AG04450 (cell line): ENCODE data around the gene OR8B3. TPM values are rescaled to one million over a fixed set of nuclear protein-coding genes. Genes with fewer than 3 reads are reported as not detected.
"Not testable (repeated sequence)": the region's sequence is repeated elsewhere in the genome, so short reads cannot be mapped to it uniquely, and the experiment has no call there.

Experiments used
- CTCF ChIA-PET: fragments of 300-600, 350-600 bp; formaldehyde crosslinking; extraction: SDS; loops from one replicate; lab custom pipeline; 2022; ENCODE audit warnings: antibody characterized with exemption, inconsistent platforms; lab: Charles Lee
- POLR2A ChIA-PET: fragments of 350-600 bp; formaldehyde crosslinking; extraction: SDS; loops from one replicate; lab custom pipeline; 2021; ENCODE audit warnings: antibody characterized with exemption, inconsistent platforms; lab: Yijun Ruan, JAX
- DNase-seq: peaks from one replicate; pipeline ENCODE4 v3.0.0-alpha.2; 2011; ENCODE audit warnings: low read depth, low spot score
- H3K27ac ChIP-seq: one replicate; pipeline ENCODE4 v1.5.1; 2012; ENCODE audit warnings: low read depth, low read length, control low read depth
- H3K27me3 ChIP-seq: one replicate; pipeline ENCODE4 v1.6.0; 2012; ENCODE audit warnings: low read length; ENCODE audit not compliant: control insufficient read depth, insufficient read depth
- H3K4me3 ChIP-seq: 2 replicates; pipeline ENCODE4 v1.5.1; 2011; ENCODE audit warnings: mild to moderate bottlenecking, low read depth, low read length, control low read depth
- H3K9me3 ChIP-seq: 2 replicates; pipeline ENCODE4 v1.5.1; 2012; ENCODE audit warnings: low read length; ENCODE audit not compliant: control insufficient read depth, insufficient read depth
- polyA plus RNA-seq: library from polyadenylated mRNA; depleted of rRNA; stranded (reverse); fragments of >200 nt; gene quantifications from 2 replicates; pipeline ENCODE4 v1.2.3, GENCODE V29; 2011
- TF ChIP-seq, protein P1 (sequence below): IDR thresholded peaks from 2 replicates; pipeline ENCODE4 v1.5.1; 2011; ENCODE audit warnings: low read depth, low read length, control low read depth, inconsistent platforms

OR8B3 gene
- polyA plus RNA-seq, 1 experiment: not detected

DNA sequence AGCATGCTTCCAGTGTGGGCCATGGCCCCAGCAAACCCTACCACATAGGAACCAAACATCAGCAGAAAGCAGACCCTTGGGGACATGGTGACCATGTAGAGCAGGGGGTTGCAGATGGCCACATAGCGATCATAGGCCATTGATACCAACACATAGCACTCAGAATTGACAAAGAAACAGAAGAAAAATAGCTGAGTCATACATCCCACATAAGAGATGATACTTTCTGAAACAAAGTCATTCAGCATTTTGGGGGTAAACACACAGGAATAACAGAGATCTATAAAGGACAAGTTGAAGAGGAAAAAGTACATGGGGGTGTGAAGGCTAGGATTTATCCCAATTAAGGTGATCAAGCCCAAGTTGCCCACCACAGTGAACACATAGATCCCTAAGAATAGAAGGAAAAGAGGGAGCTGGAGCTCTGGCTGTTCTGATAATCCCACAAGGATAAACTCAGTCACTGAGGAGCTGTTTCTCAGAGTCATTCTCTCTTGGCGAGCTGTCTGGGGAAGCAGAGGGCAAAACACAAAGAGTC, 25.6 kb upstream of the OR8B3 start, which contains the start of gene OR8B4:
OR8B4 (minus strand) TSS at position 488 of the 538 bp plus-strand sequence; CDS start at position 488, 0 bp downstream.
- ChIA-PET CTCF (interaction anchor here (1.2 to 2.1 kb wide), 2 partner anchors 8 to 22 kb away, joined by 4 to 6 read pairs; no protein-coding TSS in a partner anchor), POLR2A (no interaction called here)
- Histone ChIP-seq H3K27ac (no peak within 1 kb of the TSS), H3K27me3 (peaks cover 11% of the 10 kb centered on the region), H3K4me3 (no peak within 1 kb of the TSS), H3K9me3 (no peaks in the 10 kb centered on the region)
- DNase-seq: no peak
- TF ChIP-seq, protein P1, sequence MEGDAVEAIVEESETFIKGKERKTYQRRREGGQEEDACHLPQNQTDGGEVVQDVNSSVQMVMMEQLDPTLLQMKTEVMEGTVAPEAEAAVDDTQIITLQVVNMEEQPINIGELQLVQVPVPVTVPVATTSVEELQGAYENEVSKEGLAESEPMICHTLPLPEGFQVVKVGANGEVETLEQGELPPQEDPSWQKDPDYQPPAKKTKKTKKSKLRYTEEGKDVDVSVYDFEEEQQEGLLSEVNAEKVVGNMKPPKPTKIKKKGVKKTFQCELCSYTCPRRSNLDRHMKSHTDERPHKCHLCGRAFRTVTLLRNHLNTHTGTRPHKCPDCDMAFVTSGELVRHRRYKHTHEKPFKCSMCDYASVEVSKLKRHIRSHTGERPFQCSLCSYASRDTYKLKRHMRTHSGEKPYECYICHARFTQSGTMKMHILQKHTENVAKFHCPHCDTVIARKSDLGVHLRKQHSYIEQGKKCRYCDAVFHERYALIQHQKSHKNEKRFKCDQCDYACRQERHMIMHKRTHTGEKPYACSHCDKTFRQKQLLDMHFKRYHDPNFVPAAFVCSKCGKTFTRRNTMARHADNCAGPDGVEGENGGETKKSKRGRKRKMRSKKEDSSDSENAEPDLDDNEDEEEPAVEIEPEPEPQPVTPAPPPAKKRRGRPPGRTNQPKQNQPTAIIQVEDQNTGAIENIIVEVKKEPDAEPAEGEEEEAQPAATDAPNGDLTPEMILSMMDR: no peak

DNA sequence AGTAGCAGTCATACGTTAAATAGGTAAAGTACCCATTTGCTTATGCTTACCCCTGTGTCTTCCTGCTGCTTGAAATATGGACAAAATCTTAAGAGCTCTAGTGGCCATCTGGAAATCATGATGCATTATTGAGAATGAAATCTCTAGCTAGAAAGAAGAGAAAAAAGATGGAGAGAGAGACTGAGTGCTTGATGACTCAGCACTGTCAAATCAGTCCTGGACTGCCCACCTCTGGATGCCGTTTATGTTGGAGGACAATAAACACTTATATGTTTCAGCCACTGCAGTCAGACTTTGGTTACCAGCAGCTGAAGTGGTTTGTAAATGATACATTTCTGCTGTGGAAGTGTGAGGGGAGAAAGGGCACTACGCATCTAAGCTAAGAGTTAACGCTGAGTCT, 22.2 kb upstream of the OR8B3 start:
- peaks cover 13% of the 10 kb centered on the region for H3K27me3 ChIP-seq
- TF ChIP-seq, protein P1: no peak
- CTCF ChIA-PET: interaction anchor here (0.8 to 2.4 kb wide), 2 partner anchors 19 to 349 kb away, joined by 3 to 6 read pairs; no protein-coding TSS in a partner anchor
- no peak overlapping the region for H3K4me3 ChIP-seq
- no peak for DNase-seq
- no peaks in the 10 kb centered on the region for H3K9me3 ChIP-seq
- no peak overlapping the region for H3K27ac ChIP-seq
- POLR2A ChIA-PET: no interaction called here

DNA sequence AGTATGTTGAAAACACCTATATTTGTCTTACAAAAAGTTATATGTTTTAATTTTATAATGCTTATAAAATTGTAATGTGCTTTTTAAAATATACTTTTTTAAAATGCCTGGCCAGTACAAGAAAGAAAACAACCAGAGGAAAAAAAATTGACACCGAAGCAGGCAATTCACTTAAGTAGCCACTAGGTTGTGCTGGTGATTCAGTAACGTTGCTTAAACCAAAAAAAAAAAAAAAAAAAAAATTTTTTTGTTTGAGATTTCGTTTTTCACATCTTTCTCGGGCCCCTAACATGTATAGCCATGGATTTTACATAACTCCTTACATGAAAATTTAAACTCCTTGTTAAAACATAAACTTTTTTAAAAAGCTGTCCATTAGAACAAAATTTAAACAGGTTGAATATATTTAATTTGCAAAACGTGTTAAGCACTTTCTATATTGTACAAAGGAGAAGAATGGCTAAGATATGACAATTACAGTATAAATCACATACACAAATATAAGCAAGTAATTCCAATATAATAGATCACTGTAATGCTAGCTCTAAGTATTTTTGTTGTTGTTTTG, 16.6 kb upstream of the OR8B3 start:
- Histone ChIP-seq H3K4me3 (no peak overlapping the region), H3K9me3 (no peaks in the 10 kb centered on the region), H3K27me3 (peaks cover 9% of the 10 kb centered on the region), H3K27ac (no peak overlapping the region)
- DNase-seq: peak; percentile 41
- TF ChIP-seq, protein P1: peak; percentile 81
- POLR2A ChIA-PET: no interaction called here
- CTCF ChIA-PET: interaction anchor here (0.6 to 10.1 kb wide), 65 partner anchors 8 to 1987 kb away, joined by 3 to 148 read pairs (median 5); partner anchors contain the start of genes OR8B4 and TBRG1

DNA sequence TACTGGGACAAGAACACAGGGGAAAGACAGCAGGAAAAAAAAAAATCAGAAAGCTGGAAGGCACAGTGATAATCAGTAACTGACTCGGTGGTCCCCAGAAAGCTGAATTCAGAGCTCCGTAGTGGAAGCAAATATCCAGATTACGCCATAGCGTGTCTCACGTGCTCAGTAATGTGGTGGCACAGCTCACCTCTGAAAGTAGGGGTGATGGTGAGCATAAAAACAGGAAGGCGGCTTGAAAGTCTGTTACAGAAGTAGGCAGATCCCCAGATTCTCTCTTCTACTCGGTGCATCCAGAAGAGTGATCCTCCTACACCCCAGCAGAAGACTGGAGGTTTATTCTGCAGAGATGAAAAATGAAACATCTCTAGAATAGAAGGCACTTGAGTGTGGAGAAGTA, 11.1 kb upstream of the OR8B3 start:
- no peak for DNase-seq
- TF ChIP-seq, protein P1: no peak
- Histone ChIP-seq H3K27ac (no peak overlapping the region), H3K27me3 (no peaks in the 10 kb centered on the region), H3K4me3 (no peak overlapping the region), H3K9me3 (no peaks in the 10 kb centered on the region)
- ChIA-PET POLR2A (no interaction called here), CTCF (interaction anchor here (0.6 to 3.3 kb wide), 4 partner anchors 175 to 426 kb away, joined by 3 to 13 read pairs (median 4); no protein-coding TSS in a partner anchor)

DNA sequence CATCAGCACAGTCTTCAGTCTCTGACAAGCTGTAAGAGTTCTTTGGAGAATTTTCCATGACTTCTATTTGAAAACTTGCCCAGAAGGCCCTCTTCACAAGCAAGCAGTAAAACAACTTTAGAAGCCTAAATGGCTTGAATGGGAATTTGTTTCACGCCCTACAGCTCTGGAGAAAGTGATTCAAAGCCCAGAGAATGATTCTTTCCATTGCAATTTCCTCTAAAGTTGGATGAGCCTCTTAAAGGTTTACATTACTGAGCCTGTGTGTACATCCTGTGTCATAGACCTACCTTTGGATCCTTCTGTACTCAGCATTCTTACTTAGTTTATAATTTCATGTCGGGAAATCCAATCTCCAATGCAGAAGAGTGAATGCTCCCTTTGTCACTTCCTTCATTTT, 6.8 kb upstream of the OR8B3 start:
- no peak for DNase-seq
- no peak overlapping the region for H3K27ac ChIP-seq
- TF ChIP-seq, protein P1: no peak
- H3K9me3 ChIP-seq: no peaks in the 10 kb centered on the region
- ChIA-PET POLR2A (no interaction called here), CTCF (interaction anchor here (0.9 to 1.6 kb wide), 4 partner anchors 11 to 334 kb away, joined by 3 to 8 read pairs (median 3); no protein-coding TSS in a partner anchor)
- no peak overlapping the region for H3K4me3 ChIP-seq
- H3K27me3 ChIP-seq: no peaks in the 10 kb centered on the region

DNA sequence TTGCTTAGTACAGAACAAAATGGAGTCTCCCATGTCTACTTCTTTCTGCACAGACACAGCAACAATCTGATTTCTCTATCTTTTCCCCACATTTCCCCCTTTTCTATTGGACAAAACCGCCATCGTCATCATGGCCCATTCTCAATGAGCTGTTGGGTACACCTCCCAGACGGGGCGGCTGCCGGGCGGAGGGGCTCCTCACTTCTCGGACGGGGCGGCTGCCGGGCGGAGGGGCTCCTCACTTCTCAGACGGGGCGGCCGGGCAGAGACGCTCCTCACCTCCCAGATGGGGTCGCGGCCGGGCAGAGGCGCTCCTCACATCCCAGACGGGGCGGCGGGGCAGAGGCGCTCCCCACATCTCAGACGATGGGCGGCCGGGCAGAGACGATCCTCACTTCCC, 4.4 kb upstream of the OR8B3 start:
- H3K9me3 ChIP-seq, H3K27me3 ChIP-seq, H3K4me3 ChIP-seq, POLR2A ChIA-PET, H3K27ac ChIP-seq, DNase-seq: not testable (repeated sequence)
- CTCF ChIA-PET: interaction anchor here (0.7 to 4.2 kb wide), 15 partner anchors 12 to 339 kb away, joined by 3 to 148 read pairs (median 6); partner anchors contain the start of gene VWA5A
